NCI-H187 (cell line): ENCODE measurements around the gene NRXN3.
"Not testable (repeated sequence)": the region's sequence is repeated elsewhere in the genome, so short reads cannot be mapped to it uniquely, and the experiment has no call there.

Experiments
- DNase-seq, 2 experiments: peaks; one replicate each; lab custom pipeline; 2025; lab: John Stamatoyannopoulos, UW

NRXN3 gene

DNA sequence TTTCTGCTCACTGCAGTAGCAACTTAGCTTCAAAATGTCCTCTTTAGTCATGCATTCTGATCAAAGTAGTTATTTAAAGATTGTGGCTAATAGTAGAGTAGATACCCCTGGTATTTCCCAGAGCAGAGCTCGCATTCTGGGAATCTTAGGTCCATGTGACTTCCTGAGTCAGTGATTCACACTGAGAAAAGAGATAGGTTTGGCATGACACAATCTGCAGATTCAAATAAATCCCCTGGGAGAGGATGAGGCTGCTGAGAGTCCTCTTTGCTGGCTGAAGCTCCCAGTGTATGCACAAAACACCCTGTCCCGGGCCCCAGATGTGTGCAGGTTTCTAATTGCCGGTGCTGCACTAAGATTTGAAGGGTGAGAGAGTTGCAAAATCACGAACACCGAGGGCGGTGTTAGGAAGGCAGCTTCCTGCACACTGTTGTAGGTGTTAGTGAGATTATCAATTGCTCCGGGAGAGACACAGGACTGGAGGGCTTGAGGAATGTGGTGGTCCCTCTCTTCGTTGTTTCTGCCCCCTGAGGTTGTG is 233.2 kb downstream of the NRXN3 start:
- DNase-seq = no peak

DNA sequence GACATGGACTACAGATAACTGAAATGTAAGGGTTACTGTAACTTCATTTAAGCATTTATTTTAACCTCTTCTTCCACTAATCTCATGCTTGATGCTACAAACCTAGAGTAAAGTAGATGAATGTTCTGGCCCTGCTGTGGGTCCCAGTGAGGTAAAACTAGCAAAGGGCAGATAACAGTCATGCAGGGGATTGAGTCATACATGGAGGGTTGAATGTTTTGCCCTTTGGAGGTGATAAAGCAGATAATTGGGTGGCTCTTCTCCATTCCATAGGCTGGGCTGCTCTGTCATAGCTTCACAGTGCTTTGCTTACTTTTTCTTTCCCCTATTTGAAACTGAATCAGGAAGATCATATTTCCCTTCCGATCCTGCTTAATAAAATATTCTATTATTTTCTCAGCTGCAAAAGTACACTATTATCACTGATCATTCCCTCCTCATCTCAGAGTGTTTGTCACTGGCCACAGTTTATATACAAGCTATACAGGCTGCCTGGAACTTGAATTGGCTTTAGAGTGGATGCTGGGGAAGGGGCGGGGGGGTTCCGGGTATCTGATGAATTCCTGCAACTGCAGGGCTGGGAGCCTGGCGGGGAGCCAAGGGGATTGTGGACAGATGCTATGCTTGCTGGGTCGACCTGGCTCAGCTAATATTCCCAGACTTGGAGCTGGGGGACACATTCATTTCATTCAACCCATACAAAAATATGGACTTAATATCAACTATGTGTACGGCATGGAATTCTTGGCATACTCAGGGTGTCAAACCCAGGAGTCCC is 235.1 kb downstream of the NRXN3 start:
- DNase-seq = no peak

GRCh38 chr14:78412475-78412874 is 242.3 kb downstream of the NRXN3 start:
- DNase-seq = no peak

GRCh38 chr14:78414172-78414571 is 244.0 kb downstream of the NRXN3 start:
- no peak for DNase-seq

GRCh38 chr14:78417532-78417931 is 247.4 kb downstream of the NRXN3 start:
- no peak for DNase-seq

DNA sequence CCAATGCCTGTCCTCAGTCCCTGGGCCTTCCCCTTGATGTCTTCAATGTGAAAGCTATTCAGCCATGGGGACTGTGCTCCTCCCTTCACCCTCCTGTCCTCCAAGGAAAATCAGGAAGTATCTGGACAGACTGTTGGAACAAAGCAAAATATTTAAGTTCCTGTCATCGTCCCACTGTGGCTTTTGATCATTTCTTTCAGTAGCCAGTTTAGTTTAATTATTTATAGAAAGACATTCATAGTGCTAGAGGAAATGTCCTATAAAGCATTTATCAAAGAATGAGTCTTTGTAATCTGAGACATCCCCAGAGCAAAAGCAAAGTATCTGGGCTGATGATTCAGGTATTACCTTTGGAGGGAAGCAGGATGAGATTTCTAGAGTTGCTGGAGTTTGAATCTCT is 254.1 kb downstream of the NRXN3 start:
- no peak for DNase-seq

GRCh38 chr14:78425330-78425729 is 255.2 kb downstream of the NRXN3 start:
- DNase-seq = no peak

DNA sequence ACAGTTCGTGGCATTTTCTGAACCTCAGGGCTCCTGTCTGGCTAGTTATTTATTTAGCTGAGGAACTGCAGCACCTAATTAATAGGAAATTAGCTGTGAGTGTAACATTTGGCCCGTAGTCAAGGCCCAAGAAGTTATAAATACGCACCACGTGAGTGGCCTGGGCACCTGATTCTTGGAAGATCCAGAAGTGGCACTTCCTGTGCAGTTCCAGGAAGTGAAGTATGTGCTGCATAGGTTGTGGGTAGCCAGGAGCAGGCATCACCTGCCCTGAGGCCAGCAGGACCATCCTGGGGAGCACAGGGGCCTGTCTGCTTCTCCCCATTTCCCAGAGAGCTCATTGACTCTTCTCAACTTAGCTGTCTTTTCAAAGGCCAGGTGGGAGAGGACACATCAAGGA is 255.6 kb downstream of the NRXN3 start:
- DNase-seq = no peak

GRCh38 chr14:78432046-78432445 is 261.9 kb downstream of the NRXN3 start:
- DNase-seq = no peak

DNA sequence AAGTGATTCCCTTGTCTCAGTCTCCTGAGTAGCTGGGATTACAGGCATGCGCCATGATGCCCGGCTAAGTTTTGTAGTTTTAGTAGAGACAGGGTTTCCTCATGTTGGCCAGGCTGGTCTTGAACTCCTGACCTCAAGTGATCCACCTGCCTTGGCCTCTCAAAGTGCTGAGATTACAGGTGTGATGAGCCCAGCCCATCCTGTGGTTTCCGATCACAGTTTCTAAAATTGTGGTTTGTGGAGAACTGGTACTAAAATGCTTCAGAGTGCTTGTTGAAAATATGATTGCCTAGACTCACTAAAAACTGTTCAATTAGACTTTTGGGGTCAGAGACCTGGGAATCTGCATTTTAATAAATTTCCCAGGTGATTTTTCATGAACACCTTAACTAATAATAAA is 267.3 kb downstream of the NRXN3 start:
- DNase-seq = not testable (repeated sequence)

- no peak for DNase-seq
Measured at GRCh38 chr14:78440356-78440894, 270.3 kb downstream of the NRXN3 start.

DNA sequence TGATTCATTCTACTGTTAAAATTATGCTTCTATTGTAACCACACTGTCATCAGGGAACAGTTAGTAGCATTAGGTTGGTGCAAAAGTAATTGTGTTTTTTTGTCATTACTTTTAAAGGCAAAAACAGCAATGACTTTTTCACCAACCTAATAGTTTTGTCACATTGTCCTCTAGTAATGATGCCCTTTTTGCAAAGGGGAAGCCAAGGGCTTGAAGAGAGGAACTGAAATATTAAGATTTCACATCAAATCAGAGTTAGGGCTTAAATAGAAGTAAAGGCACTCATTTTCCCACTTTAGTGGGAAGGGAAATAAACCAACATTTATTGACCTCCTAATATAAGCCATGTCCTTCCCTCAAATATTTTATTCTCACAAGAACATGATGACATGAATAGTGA is 273.7 kb downstream of the NRXN3 start:
- no peak for DNase-seq

DNA sequence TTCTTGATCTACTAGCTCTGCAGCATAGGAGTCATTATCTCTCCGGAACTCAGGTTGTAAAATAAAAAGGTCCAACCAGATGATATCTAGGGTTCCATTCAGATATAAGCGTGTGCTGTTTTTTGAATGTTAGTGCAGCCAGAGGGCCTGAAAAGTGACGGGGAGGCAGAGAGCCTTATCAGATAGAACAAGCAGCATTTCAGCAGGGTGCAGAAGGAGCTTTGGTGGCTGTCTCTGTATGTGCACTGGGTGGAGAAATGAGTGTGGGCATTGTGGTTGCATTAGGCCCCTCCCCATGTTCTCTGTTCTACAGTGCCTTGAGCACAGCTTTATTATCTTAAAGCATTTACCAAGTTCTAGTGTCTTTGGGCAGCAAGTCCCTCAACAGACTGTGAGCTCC is 275.1 kb downstream of the NRXN3 start:
- no peak for DNase-seq

- DNase-seq = no peak
Measured at GRCh38 chr14:78446807-78447206, 276.6 kb downstream of the NRXN3 start.

DNA sequence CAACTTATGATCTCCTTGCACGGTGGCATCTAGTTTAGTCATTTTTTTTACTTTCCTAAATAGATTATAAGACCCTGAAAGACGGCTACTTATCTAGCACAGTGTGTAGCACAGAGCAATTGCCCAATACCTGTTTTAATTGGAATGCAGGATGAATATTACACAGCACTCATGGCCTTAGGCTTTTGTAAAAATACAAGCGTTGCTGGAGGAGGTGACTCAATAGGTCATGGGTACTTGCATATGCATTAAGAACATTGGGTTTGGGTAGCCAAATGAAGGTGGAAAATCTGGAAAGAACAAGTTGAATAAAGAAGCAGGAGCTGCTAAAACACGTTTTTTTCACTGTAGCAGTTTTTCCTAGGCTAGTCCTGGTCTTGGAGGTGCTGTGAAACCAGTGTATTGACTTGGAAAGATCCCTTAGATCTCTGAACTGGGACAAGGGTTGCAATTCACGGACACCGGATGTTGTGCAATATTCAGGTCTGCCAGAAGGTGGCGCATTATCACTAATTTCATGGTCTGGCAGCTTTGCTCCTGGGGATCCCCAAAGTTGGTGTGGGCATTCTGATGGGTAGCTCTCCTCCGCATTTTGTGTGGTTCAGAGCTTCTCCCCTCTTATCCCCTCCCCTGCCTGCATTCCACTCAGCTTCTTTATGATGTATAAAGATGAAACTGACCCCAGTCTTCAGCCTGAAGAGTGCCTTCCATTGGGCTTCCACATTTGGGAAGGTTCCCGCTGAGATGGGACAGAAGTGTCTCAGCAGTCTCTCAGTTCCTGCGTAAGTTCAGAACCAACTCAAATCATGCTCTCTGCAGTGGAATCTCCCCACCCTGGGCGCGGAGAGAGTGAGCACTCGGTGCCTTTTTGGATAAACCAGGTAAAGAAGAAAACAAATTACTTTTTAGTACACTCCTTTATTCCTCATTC is 278.3 kb downstream of the NRXN3 start:
- peak; percentile 8 to 66 for DNase-seq

GRCh38 chr14:78450669-78451318 is 280.6 kb downstream of the NRXN3 start:
- DNase-seq = no peak

GRCh38 chr14:78451319-78451695 is 281.1 kb downstream of the NRXN3 start:
- DNase-seq = no peak

DNA sequence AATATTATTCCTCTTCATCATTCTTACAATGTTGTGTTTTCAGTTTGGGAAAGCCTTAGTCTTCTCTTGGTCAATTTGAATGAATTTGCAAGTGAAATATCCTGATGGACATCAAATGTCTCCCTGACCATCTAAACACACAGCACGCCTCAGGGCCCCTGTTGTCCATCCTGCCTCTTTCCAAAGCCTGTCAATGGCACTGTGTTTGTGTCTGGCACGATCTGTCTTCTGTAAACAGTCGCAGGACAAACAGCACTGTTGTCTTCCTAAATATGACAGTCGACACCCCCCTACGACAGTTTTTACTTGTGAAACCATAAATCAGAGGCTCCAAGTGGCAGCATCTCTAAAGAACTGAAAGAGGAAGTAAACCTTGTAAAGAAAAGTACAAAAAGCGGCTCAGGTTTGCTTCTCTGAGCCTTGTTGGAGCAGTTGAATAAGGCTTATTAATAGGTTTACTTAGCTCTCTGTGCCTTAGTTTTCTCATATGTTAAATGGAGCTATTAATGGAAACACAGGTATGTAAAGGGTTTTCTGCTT is 285.8 kb downstream of the NRXN3 start:
- DNase-seq = no peak

GRCh38 chr14:78469947-78470346 is 299.8 kb downstream of the NRXN3 start:
- DNase-seq = no peak

GRCh38 chr14:78479127-78479780 is 309.1 kb downstream of the NRXN3 start:
- no peak for DNase-seq

- no peak for DNase-seq
Measured at GRCh38 chr14:78484028-78484427, 313.9 kb downstream of the NRXN3 start.
